HAP-1 (cell line): ENCODE data around the gene C20orf204.
"Not testable (repeated sequence)": the region's sequence is repeated elsewhere in the genome, so short reads cannot be mapped to it uniquely, and the experiment has no call there.

Experiments
- DNase-seq, 2 experiments: peaks; one replicate each; pipeline ENCODE4 v3.0.0-alpha.2; 2016 to 2020; ENCODE audit warnings: low spot score in 2 of 2
- H3K27me3 ChIP-seq: fragments of 250-450 bp; sonication (Bioruptor Pico); 2 replicates; pipeline ENCODE4 v1.5.1; 2020; ENCODE audit warnings: low read depth, mild to moderate bottlenecking, moderate library complexity
- H3K36me3 ChIP-seq: fragments of 250-450 bp; sonication (Bioruptor Pico); replicated peaks from 2 replicates; pipeline ENCODE4 v1.5.1; 2020; ENCODE audit warnings: mild to moderate bottlenecking
- H3K4me1 ChIP-seq: fragments of 250-450 bp; sonication (Bioruptor Pico); 2 replicates; pipeline ENCODE4 v1.5.1; 2020; ENCODE audit warnings: mild to moderate bottlenecking
- H3K4me3 ChIP-seq: fragments of 250-450 bp; sonication (Bioruptor Pico); 2 replicates; pipeline ENCODE4 v1.5.1; 2020; ENCODE audit warnings: mild to moderate bottlenecking, moderate library complexity
- H3K9me3 ChIP-seq: fragments of 250-450 bp; sonication (Bioruptor Pico); 2 replicates; pipeline ENCODE4 v1.5.1; 2020; ENCODE audit warnings: mild to moderate bottlenecking, moderate library complexity
- in situ Hi-C: fragments of 300-500 bp; cut with MboI; formaldehyde crosslinking; loops from 3 replicates; pipeline ENCODE4 v1.14.3; 2020; ENCODE audit warnings: low sequenced_read_pairs, inconsistent platforms, mixed read lengths

Gene C20orf204

GRCh38 chr20:64035933-64036345, at the start of gene C20orf204:
C20orf204 (plus strand) TSS chr20:64036182; CDS start chr20:64036324, 142 bp downstream.
- H3K27me3 ChIP-seq, result no peaks in the 10 kb centered on the region
- H3K4me3 ChIP-seq, result no peak within 1 kb of the TSS
- H3K36me3 ChIP-seq, result peaks cover 9% of the 10 kb centered on the region
- H3K9me3 ChIP-seq, result no peaks in the 10 kb centered on the region
- in situ Hi-C loops, result no loop called here
- H3K4me1 ChIP-seq, result peaks cover 3% of the 10 kb centered on the region; the same call in 1 of the 2 replicates
- no peak for DNase-seq

GRCh38 chr20:64000906-64001305, 35.1 kb upstream of the C20orf204 start:
- no peak overlapping the region for H3K4me3 ChIP-seq
- no peaks in the 10 kb centered on the region for H3K27me3 ChIP-seq
- in situ Hi-C loops, result no loop called here
- peaks cover 74% of the 10 kb centered on the region for H3K36me3 ChIP-seq
- DNase-seq, result no peak
- no peaks in the 10 kb centered on the region for H3K4me1 ChIP-seq
- H3K9me3 ChIP-seq, result no peaks in the 10 kb centered on the region

GRCh38 chr20:64001607-64002011, 34.4 kb upstream of the C20orf204 start:
- H3K4me1 ChIP-seq, result no peaks in the 10 kb centered on the region
- no peaks in the 10 kb centered on the region for H3K27me3 ChIP-seq
- in situ Hi-C loops, result no loop called here
- no peaks in the 10 kb centered on the region for H3K9me3 ChIP-seq
- H3K36me3 ChIP-seq, result peaks cover 70% of the 10 kb centered on the region
- no peak for DNase-seq
- no peak overlapping the region for H3K4me3 ChIP-seq

- peak in 1 of 2 experiments; percentile 21 for DNase-seq
- H3K9me3 ChIP-seq, result no peaks in the 10 kb centered on the region
- H3K27me3 ChIP-seq, result no peaks in the 10 kb centered on the region
- in situ Hi-C loops, result no loop called here
- H3K4me3 ChIP-seq, result no peak overlapping the region
- no peaks in the 10 kb centered on the region for H3K4me1 ChIP-seq
- peaks cover 77% of the 10 kb centered on the region for H3K36me3 ChIP-seq
Observed at GRCh38 chr20:64003960-64004725, 31.8 kb upstream of the C20orf204 start.

GRCh38 chr20:64005394-64005793, 30.6 kb upstream of the C20orf204 start:
- peaks cover 77% of the 10 kb centered on the region for H3K36me3 ChIP-seq
- H3K27me3 ChIP-seq, result no peaks in the 10 kb centered on the region
- no peak overlapping the region for H3K4me3 ChIP-seq
- H3K9me3 ChIP-seq, result no peaks in the 10 kb centered on the region
- H3K4me1 ChIP-seq, result no peaks in the 10 kb centered on the region
- in situ Hi-C loops, result no loop called here
- DNase-seq, result no peak

GRCh38 chr20:64006490-64006889, 29.5 kb upstream of the C20orf204 start:
- Histone ChIP-seq H3K4me3 (no peak overlapping the region), H3K36me3 (peaks cover 77% of the 10 kb centered on the region)

GRCh38 chr20:64006902-64007301, 29.1 kb upstream of the C20orf204 start:
- H3K36me3 ChIP-seq, result peaks cover 76% of the 10 kb centered on the region
- H3K4me1 ChIP-seq, result no peaks in the 10 kb centered on the region
- DNase-seq, result no peak
- in situ Hi-C loops, result no loop called here
- no peaks in the 10 kb centered on the region for H3K27me3 ChIP-seq
- H3K9me3 ChIP-seq, result no peaks in the 10 kb centered on the region
- no peak overlapping the region for H3K4me3 ChIP-seq

More at GRCh38 chr20:64006490-64006889, 29.5 kb upstream of the C20orf204 start:
- no peaks in the 10 kb centered on the region for H3K9me3 ChIP-seq
- no peaks in the 10 kb centered on the region for H3K27me3 ChIP-seq
- H3K4me1 ChIP-seq, result no peaks in the 10 kb centered on the region
- in situ Hi-C loops, result no loop called here
- DNase-seq, result no peak

- H3K4me1 ChIP-seq, result no peaks in the 10 kb centered on the region
- H3K27me3 ChIP-seq, result no peaks in the 10 kb centered on the region
- peaks cover 75% of the 10 kb centered on the region for H3K36me3 ChIP-seq
- no peak for DNase-seq
- no peaks in the 10 kb centered on the region for H3K9me3 ChIP-seq
- in situ Hi-C loops, result no loop called here
- no peak overlapping the region for H3K4me3 ChIP-seq
Observed at GRCh38 chr20:64009811-64010387, 26.1 kb upstream of the C20orf204 start.

GRCh38 chr20:64010711-64011237, 25.2 kb upstream of the C20orf204 start:
- Histone ChIP-seq H3K4me3 (no peak overlapping the region), H3K9me3 (no peaks in the 10 kb centered on the region), H3K4me1 (peaks cover 5% of the 10 kb centered on the region; the same call in 1 of the 2 replicates), H3K27me3 (no peaks in the 10 kb centered on the region), H3K36me3 (peaks cover 70% of the 10 kb centered on the region)
- in situ Hi-C loops, result no loop called here
- DNase-seq, result no peak

GRCh38 chr20:64011366-64011779, 24.6 kb upstream of the C20orf204 start:
- no peak for DNase-seq
- H3K4me3 ChIP-seq, result no peak overlapping the region
- H3K9me3 ChIP-seq, result no peaks in the 10 kb centered on the region
- H3K4me1 ChIP-seq, result peaks cover 5% of the 10 kb centered on the region; the same call in 1 of the 2 replicates
- H3K36me3 ChIP-seq, result peaks cover 68% of the 10 kb centered on the region
- H3K27me3 ChIP-seq, result no peaks in the 10 kb centered on the region
- in situ Hi-C loops, result no loop called here

GRCh38 chr20:64012385-64013154, 23.4 kb upstream of the C20orf204 start:
- DNase-seq, H3K9me3 ChIP-seq, H3K4me3 ChIP-seq, in situ Hi-C loops, H3K27me3 ChIP-seq, H3K4me1 ChIP-seq: not testable (repeated sequence)
- H3K36me3 ChIP-seq, result peaks cover 68% of the 10 kb centered on the region

GRCh38 chr20:64015635-64016034, 20.3 kb upstream of the C20orf204 start:
- Histone ChIP-seq H3K27me3 (no peaks in the 10 kb centered on the region), H3K36me3 (peaks cover 61% of the 10 kb centered on the region), H3K9me3 (no peaks in the 10 kb centered on the region), H3K4me1 (peaks cover 5% of the 10 kb centered on the region; the same call in 1 of the 2 replicates), H3K4me3 (no peak overlapping the region)
- peak; percentile 50 to 75 for DNase-seq
- in situ Hi-C loops, result no loop called here

- no peak overlapping the region for H3K4me3 ChIP-seq
- no peaks in the 10 kb centered on the region for H3K27me3 ChIP-seq
- DNase-seq, result no peak
- H3K36me3 ChIP-seq, result peaks cover 78% of the 10 kb centered on the region
- no peaks in the 10 kb centered on the region for H3K9me3 ChIP-seq
- no peaks in the 10 kb centered on the region for H3K4me1 ChIP-seq
- in situ Hi-C loops, result no loop called here
Observed at GRCh38 chr20:64021124-64021975, 14.6 kb upstream of the C20orf204 start.
